Type B pancreatic cell (in vitro differentiated cells): ENCODE results near the gene OMG. TPM values are rescaled to one million over a fixed set of nuclear protein-coding genes. Genes with fewer than 3 reads are reported as not detected.

Source experiments
- DNase-seq: peaks from one replicate; pipeline ENCODE4 v3.0.0; 2021; ENCODE audit warnings: mixed read lengths; ENCODE audit not compliant: unreplicated experiment; ENCODE audit errors: extremely low spot score
- H3K27ac Mint-ChIP-seq: 2 replicates; pipeline ENCODE4 v1.8.0; 2021; ENCODE audit warnings: mild to moderate bottlenecking, mixed read lengths
- H3K27me3 Mint-ChIP-seq: 2 replicates; pipeline ENCODE4 v1.8.0; 2021; ENCODE audit warnings: mixed read lengths
- H3K36me3 Mint-ChIP-seq: 2 replicates; pipeline ENCODE4 v1.8.0; 2021; ENCODE audit warnings: mixed read lengths
- H3K4me1 Mint-ChIP-seq: one replicate; pipeline ENCODE4 v1.8.0; 2021; ENCODE audit warnings: mixed read lengths; ENCODE audit not compliant: unreplicated experiment
- H3K4me3 Mint-ChIP-seq: 2 replicates; pipeline ENCODE4 v1.8.0; 2021; ENCODE audit warnings: mild to moderate bottlenecking, mixed read lengths
- H3K9me3 Mint-ChIP-seq: 2 replicates; pipeline ENCODE4 v1.8.0; 2021; ENCODE audit warnings: mixed read lengths
- total RNA-seq: library from RNA; stranded (reverse); gene quantifications from 2 replicates; pipeline ENCODE4 v1.2.1, GENCODE V29; 2021; ENCODE audit warnings: low replicate concordance
- TF ChIP-seq, protein P1 (sequence below): fragments of 200-600 bp; sonication (generic); conservative IDR thresholded peaks from 2 replicates; pipeline ENCODE4 v1.5.0; 2021; ENCODE audit warnings: antibody characterized with exemption, mild to moderate bottlenecking

OMG gene
- total RNA-seq, 1 donor from 2014 or later, result not detected

DNA sequence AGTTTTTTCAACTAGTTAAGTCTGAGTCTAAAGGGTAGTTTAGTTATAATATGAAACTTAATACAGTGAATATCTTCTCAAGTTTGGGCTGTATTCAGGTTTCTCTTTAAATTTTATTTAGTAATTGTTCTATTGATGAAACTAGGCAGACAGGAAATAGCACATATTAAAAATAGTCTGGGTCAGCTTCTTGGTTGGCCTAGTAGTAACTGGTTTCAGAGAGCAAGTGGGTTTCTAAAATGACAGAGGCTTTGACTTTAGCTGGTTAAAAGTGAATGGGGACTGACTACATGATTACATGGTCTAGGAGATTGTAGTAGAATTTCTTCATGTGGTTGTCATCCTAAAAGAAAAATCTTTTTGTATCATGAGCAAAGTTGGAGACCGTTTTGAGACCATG lies 46.8 kb downstream of the OMG start:
- Mint-ChIP-seq H3K9me3 (no peaks in the 10 kb centered on the region), H3K27me3 (no peaks in the 10 kb centered on the region), H3K4me1 (peaks cover 9% of the 10 kb centered on the region), H3K36me3 (peaks cover 28% of the 10 kb centered on the region), H3K4me3 (no peak overlapping the region), H3K27ac (no peak overlapping the region)
- no peak for DNase-seq
- TF ChIP-seq, protein P1, sequence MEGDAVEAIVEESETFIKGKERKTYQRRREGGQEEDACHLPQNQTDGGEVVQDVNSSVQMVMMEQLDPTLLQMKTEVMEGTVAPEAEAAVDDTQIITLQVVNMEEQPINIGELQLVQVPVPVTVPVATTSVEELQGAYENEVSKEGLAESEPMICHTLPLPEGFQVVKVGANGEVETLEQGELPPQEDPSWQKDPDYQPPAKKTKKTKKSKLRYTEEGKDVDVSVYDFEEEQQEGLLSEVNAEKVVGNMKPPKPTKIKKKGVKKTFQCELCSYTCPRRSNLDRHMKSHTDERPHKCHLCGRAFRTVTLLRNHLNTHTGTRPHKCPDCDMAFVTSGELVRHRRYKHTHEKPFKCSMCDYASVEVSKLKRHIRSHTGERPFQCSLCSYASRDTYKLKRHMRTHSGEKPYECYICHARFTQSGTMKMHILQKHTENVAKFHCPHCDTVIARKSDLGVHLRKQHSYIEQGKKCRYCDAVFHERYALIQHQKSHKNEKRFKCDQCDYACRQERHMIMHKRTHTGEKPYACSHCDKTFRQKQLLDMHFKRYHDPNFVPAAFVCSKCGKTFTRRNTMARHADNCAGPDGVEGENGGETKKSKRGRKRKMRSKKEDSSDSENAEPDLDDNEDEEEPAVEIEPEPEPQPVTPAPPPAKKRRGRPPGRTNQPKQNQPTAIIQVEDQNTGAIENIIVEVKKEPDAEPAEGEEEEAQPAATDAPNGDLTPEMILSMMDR, result no peak

DNA sequence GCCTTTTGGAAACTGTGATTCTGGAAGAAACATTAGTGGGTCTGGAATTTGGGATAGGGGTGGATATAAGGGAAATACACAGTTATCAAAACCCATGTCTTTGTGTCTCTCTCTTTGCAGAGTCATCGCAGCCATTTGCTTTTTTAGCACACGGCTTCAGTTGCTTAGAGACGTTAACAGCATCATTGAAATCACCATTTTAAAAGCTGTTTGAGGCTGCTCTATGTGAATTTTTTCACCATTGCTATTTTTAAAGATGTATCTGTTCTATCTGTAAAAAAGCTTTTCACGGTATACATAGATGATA lies 47.3 kb downstream of the OMG start:
- Mint-ChIP-seq H3K4me3 (no peak overlapping the region), H3K4me1 (peaks cover 9% of the 10 kb centered on the region), H3K27ac (no peak overlapping the region), H3K36me3 (peaks cover 28% of the 10 kb centered on the region), H3K9me3 (no peaks in the 10 kb centered on the region), H3K27me3 (no peaks in the 10 kb centered on the region)
- no peak for DNase-seq
- TF ChIP-seq, protein P1, result no peak

DNA sequence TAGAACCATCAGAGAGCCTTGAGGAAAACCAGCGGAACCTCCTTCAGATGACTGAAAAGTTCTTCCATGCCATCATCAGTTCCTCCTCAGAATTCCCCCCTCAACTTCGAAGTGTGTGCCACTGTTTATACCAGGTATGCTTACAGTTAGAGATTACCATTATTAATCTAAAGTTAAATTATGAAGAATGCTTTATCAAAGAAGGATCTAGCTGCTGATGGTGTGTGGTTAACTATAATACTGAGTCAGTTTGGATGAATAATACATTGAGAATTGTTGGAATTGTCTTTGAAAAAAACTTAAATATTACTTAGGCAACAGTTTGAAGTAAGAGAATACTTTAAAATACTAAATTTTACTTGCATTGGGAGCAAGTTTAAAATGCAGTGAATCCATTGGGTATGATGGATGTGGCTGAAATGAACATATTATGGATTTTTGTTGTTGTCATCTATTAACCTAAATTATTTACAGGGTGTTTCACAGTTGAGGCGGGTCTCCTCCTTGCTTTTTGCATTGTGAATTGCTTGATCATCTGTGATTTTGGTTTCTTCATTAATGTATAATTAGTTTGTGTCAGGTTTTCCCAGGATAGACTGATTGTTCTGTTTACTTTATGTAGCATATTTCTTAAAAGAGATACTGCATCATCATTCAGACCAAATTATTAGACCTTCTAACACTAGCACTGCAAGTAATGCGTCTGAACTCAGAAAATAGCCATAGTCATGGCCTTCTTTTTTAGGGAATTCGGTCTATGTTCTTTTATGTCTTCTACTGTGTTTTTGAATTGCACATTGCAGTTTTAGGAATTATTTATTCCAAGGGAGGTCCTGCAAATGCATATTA lies 47.8 kb downstream of the OMG start:
- Mint-ChIP-seq H3K27me3 (no peaks in the 10 kb centered on the region), H3K27ac (no peak overlapping the region), H3K9me3 (no peaks in the 10 kb centered on the region), H3K36me3 (peaks cover 28% of the 10 kb centered on the region), H3K4me1 (peaks cover 9% of the 10 kb centered on the region), H3K4me3 (no peak overlapping the region)
- no peak for DNase-seq
- TF ChIP-seq, protein P1, result no peak

Other genes starting within 250 kb of the OMG start
- 62.6 and 69.9 TPM in 2 replicates for gene NF1, start 202.3 kb downstream of the OMG start, total RNA-seq
- gene EVI2B, start 16.8 kb upstream of the OMG start, total RNA-seq, result not detected in 2 replicates
- not detected in 2 replicates for gene EVI2A, start 24.4 kb upstream of the OMG start, total RNA-seq
- 32.4 and 44.7 TPM in 2 replicates for gene RAB11FIP4, start 94.4 kb upstream of the OMG start, total RNA-seq